GM12872 (cell line): ENCODE measurements around the gene PCDHGA8.
A peak's percentile ranks its signal among the peaks of the same experiment; 100 is the strongest.
"Not testable (repeated sequence)": the region's sequence is repeated elsewhere in the genome, so short reads cannot be mapped to it uniquely, and the experiment has no call there.

Experiments used
- CTCF ChIP-seq: IDR thresholded peaks from 3 replicates; pipeline ENCODE4 v1.5.1; 2011; ENCODE audit warnings: low read depth, mild to moderate bottlenecking, low read length, moderate library complexity; ENCODE audit not compliant: insufficient read depth

The PCDHGA8 gene

DNA sequence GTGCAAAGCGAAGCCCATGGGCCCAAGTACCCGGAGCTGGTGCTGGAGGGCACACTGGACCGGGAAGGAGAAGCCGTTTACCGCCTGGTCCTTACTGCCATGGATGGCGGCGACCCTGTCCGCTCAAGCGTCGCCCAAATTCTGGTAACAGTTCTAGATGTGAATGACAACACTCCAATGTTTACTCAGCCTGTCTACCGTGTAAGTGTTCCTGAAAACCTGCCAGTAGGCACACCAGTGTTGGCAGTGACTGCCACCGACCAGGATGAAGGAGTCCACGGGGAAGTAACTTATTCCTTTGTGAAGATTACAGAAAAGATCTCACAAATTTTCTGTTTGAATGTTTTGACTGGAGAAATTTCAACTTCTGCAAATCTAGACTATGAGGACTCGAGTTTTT, 17.8 kb upstream of the PCDHGA8 start:
- TF ChIP-seq CTCF = no peak

DNA sequence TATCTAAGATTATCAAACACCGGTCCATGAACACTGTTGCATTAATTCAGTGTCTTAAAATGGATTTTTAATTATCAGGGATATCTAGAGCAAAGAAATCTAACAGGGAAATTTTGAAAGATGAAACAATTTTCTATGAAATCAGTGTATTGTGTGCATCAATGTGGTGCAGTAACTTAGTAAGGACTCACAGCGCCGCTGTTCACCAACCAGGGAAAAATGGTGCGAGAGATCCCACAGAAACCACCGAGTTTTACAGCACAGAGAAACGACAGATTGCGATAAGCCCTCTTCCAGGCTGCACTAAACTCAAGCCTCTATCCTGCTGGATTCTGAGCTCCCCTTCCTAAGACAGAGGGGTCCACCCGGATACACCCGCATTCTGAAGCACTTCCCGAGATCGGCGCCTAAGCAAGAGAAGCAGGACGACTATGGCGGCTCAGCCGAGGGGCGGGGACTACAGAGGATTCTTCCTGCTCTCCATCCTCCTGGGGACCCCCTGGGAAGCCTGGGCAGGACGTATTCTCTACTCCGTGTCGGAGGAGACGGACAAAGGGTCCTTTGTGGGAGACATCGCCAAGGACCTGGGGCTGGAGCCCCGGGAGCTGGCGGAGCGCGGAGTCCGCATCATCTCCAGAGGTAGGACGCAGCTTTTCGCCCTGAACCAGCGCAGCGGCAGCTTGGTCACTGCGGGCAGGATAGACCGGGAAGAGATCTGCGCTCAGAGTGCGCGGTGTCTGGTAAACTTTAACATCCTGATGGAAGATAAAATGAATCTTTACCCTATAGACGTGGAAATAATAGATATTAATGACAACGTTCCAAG, 9.8 kb upstream of the PCDHGA8 start, which contains the start of gene PCDHGA7:
TSS of gene PCDHGA7 (plus strand) at position 274 of the 826 bp plus-strand sequence. CDS start at position 432, 158 bp downstream.
- 0 out of 3 replicates have a peak, but pooled peaks have one; percentile 1 for TF ChIP-seq CTCF

- TF ChIP-seq CTCF = no peak
Measured at GRCh38 chr5:141383345-141383744, 9.1 kb upstream of the PCDHGA8 start.

DNA sequence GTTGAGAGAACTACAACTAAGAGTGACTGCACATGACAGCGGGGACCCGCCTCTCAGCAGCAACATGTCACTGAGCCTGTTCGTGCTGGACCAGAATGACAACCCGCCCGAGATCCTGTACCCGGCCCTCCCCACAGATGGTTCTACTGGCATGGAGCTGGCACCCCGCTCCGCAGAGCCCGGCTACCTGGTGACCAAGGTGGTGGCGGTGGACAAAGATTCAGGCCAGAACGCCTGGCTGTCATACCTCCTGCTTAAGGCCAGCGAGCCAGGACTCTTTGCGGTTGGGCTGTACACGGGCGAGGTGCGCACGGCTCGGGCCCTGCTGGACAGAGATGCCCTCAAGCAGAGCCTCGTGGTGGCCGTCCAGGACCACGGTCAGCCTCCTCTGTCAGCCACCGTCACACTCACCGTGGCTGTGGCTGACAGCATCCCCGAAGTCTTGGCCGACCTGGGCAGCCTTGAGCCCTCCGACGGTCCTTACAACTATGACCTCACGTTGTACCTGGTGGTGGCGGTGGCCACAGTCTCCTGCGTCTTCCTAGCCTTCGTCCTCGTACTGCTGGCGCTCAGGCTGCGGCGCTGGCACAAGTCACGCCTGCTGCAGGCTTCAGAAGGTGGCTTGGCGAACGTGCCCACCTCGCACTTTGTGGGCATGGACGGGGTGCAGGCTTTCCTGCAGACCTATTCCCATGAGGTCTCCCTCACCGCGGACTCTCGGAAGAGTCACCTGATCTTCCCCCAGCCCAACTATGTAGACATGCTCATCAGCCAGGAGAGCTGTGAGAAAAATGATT, 7.8 kb upstream of the PCDHGA8 start:
- TF ChIP-seq CTCF = no peak

- TF ChIP-seq CTCF = not testable (repeated sequence)
Measured at GRCh38 chr5:141387557-141388311, 4.7 kb upstream of the PCDHGA8 start, which contains the start of gene PCDHGB4. TSS of gene PCDHGB4 (plus strand) at chr5:141387698. CDS start at chr5:141387885, 187 bp downstream.

- TF ChIP-seq CTCF = no peak
Measured at GRCh38 chr5:141388661-141389060, 3.8 kb upstream of the PCDHGA8 start.
